Parathyroid adenoma (tissue), 2 donors: ENCODE results near the gene FAM227A.

Experiments
- H2AFZ ChIP-seq: fragments of 300-600 bp; sonication (generic); one replicate; pipeline ENCODE4 v1.7.0; 2017; ENCODE audit warnings: antibody characterized with exemption, mild to moderate bottlenecking
- H3K27ac ChIP-seq: fragments of 300-600 bp; sonication (generic); one replicate; pipeline ENCODE4 v1.7.0; 2017
- H3K27me3 ChIP-seq: fragments of 300-600 bp; sonication (generic); one replicate; pipeline ENCODE4 v1.7.0; 2017; ENCODE audit warnings: low read length; ENCODE audit not compliant: control insufficient read depth, insufficient read depth
- H3K36me3 ChIP-seq: fragments of 300-600 bp; sonication (generic); one replicate; pipeline ENCODE4 v1.7.0; 2017; ENCODE audit warnings: low read length; ENCODE audit not compliant: control insufficient read depth, insufficient read depth
- H3K4me1 ChIP-seq: fragments of 300-600 bp; sonication (generic); one replicate; pipeline ENCODE4 v1.7.0; 2017; ENCODE audit warnings: control low read depth
- H3K4me2 ChIP-seq: fragments of 300-600 bp; sonication (generic); one replicate; pipeline ENCODE4 v1.7.0; 2017; ENCODE audit warnings: low read length
- H3K4me3 ChIP-seq: fragments of 300-600 bp; sonication (generic); one replicate; pipeline ENCODE4 v1.7.0; 2017; ENCODE audit warnings: low read depth, low read length
- H3K79me2 ChIP-seq: fragments of 300-600 bp; sonication (generic); one replicate; pipeline ENCODE4 v1.7.0; 2017; ENCODE audit warnings: control low read depth
- H3K9ac ChIP-seq: fragments of 300-600 bp; sonication (generic); one replicate; pipeline ENCODE4 v1.7.0; 2017; ENCODE audit warnings: mild to moderate bottlenecking
- H3K9me3 ChIP-seq: fragments of 300-600 bp; sonication (generic); one replicate; pipeline ENCODE4 v1.7.0; 2017; ENCODE audit warnings: low read length; ENCODE audit not compliant: control insufficient read depth
- TF ChIP-seq, protein P1 (sequence below): fragments of 300-600 bp; sonication (generic); IDR thresholded peaks from one replicate; pipeline ENCODE4 v1.7.0; 2017; ENCODE audit warnings: antibody characterized with exemption, mild to moderate bottlenecking
- donor health status: primary hyperparathyroidism.

FAM227A gene

DNA sequence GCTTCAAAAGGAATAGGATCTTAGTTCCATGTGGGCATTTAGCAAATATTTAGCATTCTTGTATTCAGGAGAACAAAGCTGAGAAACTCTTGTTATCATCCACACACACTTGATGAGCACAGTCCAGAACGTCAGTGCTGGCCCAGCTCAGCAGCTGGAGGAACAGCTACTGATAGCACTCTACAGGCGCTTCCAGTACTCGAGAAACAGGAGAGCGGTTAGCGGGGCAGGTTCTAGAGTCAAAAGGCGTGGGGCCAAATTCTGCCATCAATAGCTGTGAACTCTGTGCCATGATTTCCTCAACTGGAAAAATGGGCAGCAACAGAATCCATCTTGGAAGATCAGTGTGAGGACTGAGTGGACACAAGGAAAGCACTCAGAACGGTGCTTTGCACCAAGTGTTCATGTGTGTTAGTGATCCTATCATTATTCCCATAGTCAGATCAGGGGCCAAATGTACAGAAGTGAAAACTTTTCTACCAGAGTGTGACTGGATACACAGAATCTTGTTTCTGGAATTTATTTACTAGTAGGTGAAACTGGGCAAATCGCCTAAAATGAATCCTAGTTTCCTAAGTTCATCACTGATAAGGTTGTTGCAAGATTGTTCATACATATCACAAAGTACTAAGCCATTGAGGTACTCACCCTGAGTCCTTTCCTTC, 41.4 kb upstream of the FAM227A start:
- peaks cover 12% of the 10 kb centered on the region for H3K79me2 ChIP-seq
- H3K4me1 ChIP-seq: peaks cover 13% of the 10 kb centered on the region
- no peak overlapping the region for H3K27ac ChIP-seq
- no peaks in the 10 kb centered on the region for H3K36me3 ChIP-seq
- no peak overlapping the region for H2AFZ ChIP-seq
- H3K9me3 ChIP-seq: no peaks in the 10 kb centered on the region
- no peaks in the 10 kb centered on the region for H3K27me3 ChIP-seq
- TF ChIP-seq, protein P1, sequence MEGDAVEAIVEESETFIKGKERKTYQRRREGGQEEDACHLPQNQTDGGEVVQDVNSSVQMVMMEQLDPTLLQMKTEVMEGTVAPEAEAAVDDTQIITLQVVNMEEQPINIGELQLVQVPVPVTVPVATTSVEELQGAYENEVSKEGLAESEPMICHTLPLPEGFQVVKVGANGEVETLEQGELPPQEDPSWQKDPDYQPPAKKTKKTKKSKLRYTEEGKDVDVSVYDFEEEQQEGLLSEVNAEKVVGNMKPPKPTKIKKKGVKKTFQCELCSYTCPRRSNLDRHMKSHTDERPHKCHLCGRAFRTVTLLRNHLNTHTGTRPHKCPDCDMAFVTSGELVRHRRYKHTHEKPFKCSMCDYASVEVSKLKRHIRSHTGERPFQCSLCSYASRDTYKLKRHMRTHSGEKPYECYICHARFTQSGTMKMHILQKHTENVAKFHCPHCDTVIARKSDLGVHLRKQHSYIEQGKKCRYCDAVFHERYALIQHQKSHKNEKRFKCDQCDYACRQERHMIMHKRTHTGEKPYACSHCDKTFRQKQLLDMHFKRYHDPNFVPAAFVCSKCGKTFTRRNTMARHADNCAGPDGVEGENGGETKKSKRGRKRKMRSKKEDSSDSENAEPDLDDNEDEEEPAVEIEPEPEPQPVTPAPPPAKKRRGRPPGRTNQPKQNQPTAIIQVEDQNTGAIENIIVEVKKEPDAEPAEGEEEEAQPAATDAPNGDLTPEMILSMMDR: no peak
- H3K9ac ChIP-seq: no peak overlapping the region
- peak overlapping the region; percentile 16 for H3K4me3 ChIP-seq
- peak overlapping the region; percentile 11 for H3K4me2 ChIP-seq

DNA sequence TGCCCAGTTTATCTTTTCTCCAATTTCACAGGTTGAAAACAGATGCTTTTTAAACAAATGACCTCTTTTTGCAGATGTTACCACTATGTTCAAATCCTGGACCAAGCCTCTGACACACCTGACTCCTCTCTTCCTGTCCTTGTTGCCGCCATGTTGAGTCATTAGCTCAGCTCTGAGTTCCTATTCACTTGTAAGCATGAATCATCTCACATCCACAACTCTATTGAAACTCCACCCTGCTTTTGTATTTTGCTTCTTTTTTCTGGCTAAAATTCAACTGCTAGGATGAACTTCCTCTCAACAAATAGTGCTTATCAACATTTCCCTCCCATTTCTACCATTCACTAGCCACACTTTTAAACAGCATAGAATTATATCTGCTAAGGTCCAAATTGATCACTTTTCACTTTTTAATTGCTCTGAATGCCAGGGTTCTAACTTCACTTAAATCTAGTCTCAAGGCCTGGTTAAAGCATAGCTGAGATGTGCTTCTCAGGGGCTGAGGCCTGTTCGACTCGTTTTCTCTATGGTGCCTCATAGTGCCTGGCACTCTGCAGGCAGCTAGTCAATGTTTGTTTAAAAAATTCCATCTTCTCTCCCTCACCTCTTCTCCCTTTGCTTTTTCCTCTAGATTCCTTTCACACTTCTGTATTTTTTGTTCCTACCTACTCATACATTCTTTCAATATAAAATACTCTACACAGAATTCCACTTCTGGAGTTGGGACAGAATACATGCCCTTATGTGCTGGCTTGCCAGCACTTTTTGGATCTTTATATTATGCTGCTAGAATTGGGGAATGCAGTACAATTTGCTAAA, 40.6 kb upstream of the FAM227A start:
- H3K9me3 ChIP-seq: no peaks in the 10 kb centered on the region
- no peak overlapping the region for H2AFZ ChIP-seq
- H3K4me1 ChIP-seq: peaks cover 13% of the 10 kb centered on the region
- no peaks in the 10 kb centered on the region for H3K36me3 ChIP-seq
- peak overlapping the region; percentile 16 for H3K4me3 ChIP-seq
- H3K27ac ChIP-seq: peak overlapping the region; percentile 29
- H3K27me3 ChIP-seq: no peaks in the 10 kb centered on the region
- H3K79me2 ChIP-seq: peaks cover 12% of the 10 kb centered on the region
- H3K9ac ChIP-seq: no peak overlapping the region
- peak overlapping the region; percentile 11 for H3K4me2 ChIP-seq
- TF ChIP-seq, protein P1: no peak

DNA sequence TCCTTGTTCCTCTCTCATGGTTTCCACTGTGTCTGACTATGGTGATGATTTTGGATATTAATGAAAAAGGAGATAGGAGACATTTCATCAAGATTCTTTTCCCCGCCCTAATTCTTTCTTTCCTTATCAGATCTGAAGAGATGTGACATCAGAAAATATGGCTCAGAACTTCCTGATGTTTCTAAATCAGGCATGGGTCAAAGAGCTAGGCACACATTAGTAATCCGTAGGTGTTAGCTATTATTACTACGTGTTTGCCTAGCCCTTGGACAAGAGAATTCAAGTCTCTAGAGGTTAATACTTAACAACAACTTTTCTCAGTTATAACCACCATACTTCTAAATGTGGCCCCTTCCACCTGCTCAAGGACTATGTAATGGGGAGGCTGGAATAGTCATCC, 38.7 kb upstream of the FAM227A start:
- H2AFZ ChIP-seq: no peak overlapping the region
- no peaks in the 10 kb centered on the region for H3K27me3 ChIP-seq
- H3K4me2 ChIP-seq: no peak overlapping the region
- H3K4me3 ChIP-seq: no peak overlapping the region
- H3K9me3 ChIP-seq: no peaks in the 10 kb centered on the region
- TF ChIP-seq, protein P1: no peak
- H3K79me2 ChIP-seq: peaks cover 12% of the 10 kb centered on the region
- peaks cover 13% of the 10 kb centered on the region for H3K4me1 ChIP-seq
- no peak overlapping the region for H3K27ac ChIP-seq
- H3K36me3 ChIP-seq: no peaks in the 10 kb centered on the region
- no peak overlapping the region for H3K9ac ChIP-seq

DNA sequence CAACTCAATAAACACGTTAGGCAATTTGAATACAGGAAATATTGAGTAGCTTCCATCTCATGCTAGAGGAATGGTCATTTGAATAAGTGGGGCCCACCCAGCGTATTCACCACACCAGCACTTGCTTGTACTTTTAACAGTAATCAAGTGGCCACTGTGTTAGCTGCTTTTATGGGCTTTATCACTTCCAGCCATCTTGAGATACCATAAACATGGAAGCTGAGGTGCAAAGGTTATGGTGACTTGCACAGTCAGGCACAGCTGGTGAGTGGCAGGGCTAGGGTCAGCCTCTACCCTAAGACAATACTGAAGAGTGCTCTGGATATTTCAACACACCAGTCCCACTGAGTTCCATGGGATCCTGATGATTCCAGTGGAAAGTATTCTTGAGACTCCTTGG, 37.9 kb upstream of the FAM227A start:
- H3K36me3 ChIP-seq: no peaks in the 10 kb centered on the region
- H3K27me3 ChIP-seq: no peaks in the 10 kb centered on the region
- H2AFZ ChIP-seq: no peak overlapping the region
- no peaks in the 10 kb centered on the region for H3K9me3 ChIP-seq
- H3K27ac ChIP-seq: no peak overlapping the region
- no peak overlapping the region for H3K4me3 ChIP-seq
- peaks cover 8% of the 10 kb centered on the region for H3K4me1 ChIP-seq
- TF ChIP-seq, protein P1: no peak
- H3K79me2 ChIP-seq: peaks cover 7% of the 10 kb centered on the region
- H3K4me2 ChIP-seq: no peak overlapping the region
- H3K9ac ChIP-seq: no peak overlapping the region
